HepG2 (cell line): ENCODE results near the gene ZNF106. TPM values are rescaled to one million over a fixed set of nuclear protein-coding genes. Genes with fewer than 3 reads are reported as not detected.

ENCODE experiments used
- ASH2L ChIP-seq: fragments of 300-600, 200-600 bp; sonication (generic); IDR thresholded peaks from 2 replicates; pipeline ENCODE4 v1.7.0; 2017; ENCODE audit warnings: low read depth, mild to moderate bottlenecking, moderate library complexity, mixed read lengths, low read length; ENCODE audit not compliant: insufficient read length
- ATF4 ChIP-seq, 2 experiments: fragments of 450-650 bp in 1 of 2; sonication (generic) in 1 of 2; formaldehyde crosslinking; IDR thresholded peaks; 2 replicates each; pipeline versions ENCODE4 v1.5.0 to v1.8.0; 2020 to 2022; ENCODE audit warnings: mild to moderate bottlenecking in 1 of 2, missing genetic modification reagents in 1 of 2
- CBX2 ChIP-seq, 2 experiments: fragments of 200-600 bp in 1 of 2; sonication (generic); formaldehyde crosslinking in 1 of 2; IDR thresholded peaks; 2 replicates each; pipeline versions ENCODE4 v1.7.0 to v1.8.1; 2018 to 2022; ENCODE audit warnings: low read depth in 2 of 2, low read length in 1 of 2, mild to moderate bottlenecking in 1 of 2, missing genetic modification reagents in 1 of 2
- FOSL2 ChIP-seq: sonication (generic); formaldehyde crosslinking; IDR thresholded peaks from 2 replicates; pipeline ENCODE4 v1.4.0; 2020; ENCODE audit warnings: missing genetic modification reagents
- HDAC2 ChIP-seq: sonication (generic); formaldehyde crosslinking; IDR thresholded peaks from 2 replicates; pipeline ENCODE4 v1.4.0; 2020; ENCODE audit warnings: missing genetic modification reagents
- HNRNPLL ChIP-seq: fragments of 200-400 bp; formaldehyde crosslinking; IDR thresholded peaks from 2 replicates; pipeline ENCODE4 v1.6.1; 2017; ENCODE audit warnings: mild to moderate bottlenecking, low read depth, low read length; ENCODE audit not compliant: poor library complexity, severe bottlenecking
- HOMEZ ChIP-seq: IDR thresholded peaks from 2 replicates; pipeline ENCODE4 v1.6.1; 2016; ENCODE audit warnings: low read depth
- MBNL3 ChIP-seq: fragments of 250-450 bp; sonication (Bioruptor Pico); conservative IDR thresholded peaks from 2 replicates; pipeline ENCODE4 v1.8.0; 2022; ENCODE audit warnings: mild to moderate bottlenecking, inconsistent platforms
- MXI1 ChIP-seq: IDR thresholded peaks from 3 replicates; pipeline ENCODE4 v1.6.1; 2012; ENCODE audit warnings: low read depth, low read length, inconsistent platforms, borderline replicate concordance
- TFE3 ChIP-seq: IDR thresholded peaks from 2 replicates; pipeline ENCODE4 v1.6.1; 2016
- THAP11 ChIP-seq: IDR thresholded peaks from 2 replicates; pipeline ENCODE4 v1.6.1; 2016; ENCODE audit warnings: missing biosample characterization, missing genetic modification reagents
- UBTF ChIP-seq: sonication (generic); formaldehyde crosslinking; IDR thresholded peaks from 2 replicates; pipeline ENCODE4 v1.4.0; 2020; ENCODE audit warnings: mild to moderate bottlenecking, missing genetic modification reagents
- ZMYM4 ChIP-seq: sonication (generic); formaldehyde crosslinking; IDR thresholded peaks from 2 replicates; pipeline ENCODE4 v1.8.1; 2023; ENCODE audit warnings: mild to moderate bottlenecking, missing genetic modification reagents
- ZNF468 ChIP-seq: sonication (generic); formaldehyde crosslinking; IDR thresholded peaks from 2 replicates; pipeline ENCODE4 v1.8.0; 2022; ENCODE audit warnings: mild to moderate bottlenecking, moderate library complexity, missing genetic modification reagents
- ZNF598 ChIP-seq: sonication (generic); formaldehyde crosslinking; IDR thresholded peaks from 2 replicates; pipeline ENCODE4 v1.5.1; 2020; ENCODE audit warnings: mild to moderate bottlenecking, missing genetic modification reagents, borderline replicate concordance
- ZNF639 ChIP-seq: conservative IDR thresholded peaks from 2 replicates; pipeline ENCODE4 v1.6.1; 2018; ENCODE audit warnings: missing genetic modification reagents
- ZNF674 ChIP-seq: sonication (generic); formaldehyde crosslinking; IDR thresholded peaks from 2 replicates; pipeline ENCODE4 v1.5.0; 2020; ENCODE audit warnings: low read depth, mild to moderate bottlenecking, missing genetic modification reagents
- polyA plus RNA-seq, 8 experiments: library from polyadenylated mRNA; depleted of rRNA in 3 of 8; stranded (reverse) in 7 of 8; unstranded in 1 of 8; fragments of >200 nt; fragmentation: Illumina TruSeq in 4 of 8; extraction: Trizol in 4 of 8; gene quantifications; 2 replicates each; pipeline versions ENCODE4 v1.2.1 to v1.2.3, GENCODE V29; 2011 to 2016; ENCODE audit warnings: low read depth in 4 of 8, missing spikeins in 1 of 8, mixed read lengths in 1 of 8; ENCODE audit not compliant: insufficient read depth in 1 of 8
- total RNA-seq, 5 experiments: library from RNA; depleted of rRNA; stranded (reverse); fragments of >200 nt; fragmentation: Illumina TruSeq; extraction: Trizol; gene quantifications; 2 replicates each; pipeline ENCODE4 v1.2.3, GENCODE V29; 2016; ENCODE audit warnings: low read depth in 1 of 5

ZNF106 gene
- total and polyA plus RNA-seq, 2 of the 13 experiments (the other 11 are each of a cell fraction or from before 2014, with no cell fraction given), result 12.5 to 35.1 TPM

- peak; percentile 48 for TF ChIP-seq UBTF
- TF ChIP-seq ZMYM4 (CRISPR knock-in tag), result peak; percentile 87
- peak; percentile 56; the same call in 1 of the 2 replicates for TF ChIP-seq TFE3
- peak; percentile 93; the same call in 1 of the 2 replicates for TF ChIP-seq ZNF598
- peak; percentile 49; the same call in 1 of the 2 replicates for TF ChIP-seq ZNF639 (CRISPR knock-in tag)
- no peak for TF ChIP-seq ZNF468 (CRISPR knock-in tag)
- TF ChIP-seq CBX2 (IDR thresholded peaks at IDR 0.05; ENCODE audit: low read depth, low read length), result no peak
- peak; percentile 75; the same call in 1 of the 2 replicates for TF ChIP-seq CBX2 (CRISPR knock-in tag; IDR thresholded peaks at IDR 0.05; ENCODE audit: low read depth)
- peak; percentile 25; the same call in 1 of the 3 replicates for TF ChIP-seq MXI1
- TF ChIP-seq ZNF674, result no peak
- TF ChIP-seq HDAC2 (CRISPR knock-in tag), result peak; percentile 64; the same call in 1 of the 2 replicates
- TF ChIP-seq FOSL2 (CRISPR knock-in tag), result peak; percentile 42; the same call in 1 of the 2 replicates
- TF ChIP-seq ASH2L, result peak; percentile 89
- no peak for TF ChIP-seq MBNL3 (CRISPR knock-in tag)
- TF ChIP-seq HNRNPLL, result peak; percentile 61
- TF ChIP-seq THAP11 (CRISPR knock-in tag), result peak; percentile 89
- 0 out of 2 replicates have a peak, but pooled peaks have one; percentile 14 for TF ChIP-seq HOMEZ
- peak in 1 of 2 experiments; percentile 31; a peak in 1 of 4 replicates for TF ChIP-seq ATF4 (CRISPR knock-in tag; IDR thresholded peaks at IDR 0.05)
Measured at GRCh38 chr15:42490671-42491538, at the start of gene ZNF106 (continued).
